ENCODE data around the gene IQSEC3. TPM values are rescaled to one million over a fixed set of nuclear protein-coding genes. Genes with fewer than 3 reads are reported as not detected.

The IQSEC3 gene
- total RNA-seq, 2 donors from 2014 or later: 0.39 to 0.67 TPM

- Histone ChIP-seq H3K9me3 (no peaks in the 10 kb centered on the region), H3K27ac (no peak overlapping the region), H3K27me3 (no peaks in the 10 kb centered on the region), H3K36me3 (no peaks in the 10 kb centered on the region), H3K4me3 (no peak overlapping the region), H3K4me1 (no peaks in the 10 kb centered on the region)
- no peak for TF ChIP-seq CTCF (IDR thresholded peaks at IDR 0.05)
- no peak for DNase-seq (ENCODE audit: low spot score)
These were observed 35.7 kb downstream of the IQSEC3 start for GRCh38 chr12:101969-102878.

GRCh38 chr12:102879-103168 is 36.3 kb downstream of the IQSEC3 start:
- DNase-seq (ENCODE audit: low spot score): no peak
- Histone ChIP-seq H3K9me3 (no peaks in the 10 kb centered on the region), H3K27ac (no peak overlapping the region), H3K36me3 (no peaks in the 10 kb centered on the region), H3K4me1 (no peaks in the 10 kb centered on the region), H3K4me3 (no peak overlapping the region), H3K27me3 (no peaks in the 10 kb centered on the region)
- TF ChIP-seq CTCF (IDR thresholded peaks at IDR 0.05): no peak

- TF ChIP-seq CTCF (IDR thresholded peaks at IDR 0.05): no peak
- Histone ChIP-seq H3K4me3 (no peak overlapping the region), H3K36me3 (no peaks in the 10 kb centered on the region), H3K27me3 (no peaks in the 10 kb centered on the region), H3K27ac (no peak overlapping the region), H3K4me1 (no peaks in the 10 kb centered on the region), H3K9me3 (no peaks in the 10 kb centered on the region)
- no peak for DNase-seq (ENCODE audit: low spot score)
These were observed 36.8 kb downstream of the IQSEC3 start for GRCh38 chr12:103169-103981.

- Histone ChIP-seq H3K4me3 (no peak overlapping the region), H3K9me3 (no peaks in the 10 kb centered on the region), H3K27ac (no peak overlapping the region), H3K36me3 (no peaks in the 10 kb centered on the region), H3K4me1 (no peaks in the 10 kb centered on the region), H3K27me3 (no peaks in the 10 kb centered on the region)
- no peak for TF ChIP-seq CTCF (IDR thresholded peaks at IDR 0.05)
- DNase-seq (ENCODE audit: low spot score): no peak
These were observed 38.0 kb downstream of the IQSEC3 start for GRCh38 chr12:104551-105081.

GRCh38 chr12:105696-106095 is 39.1 kb downstream of the IQSEC3 start:
- TF ChIP-seq CTCF (IDR thresholded peaks at IDR 0.05): no peak
- H3K4me3 ChIP-seq: no peak overlapping the region
- no peak overlapping the region for H3K27ac ChIP-seq
- no peak for DNase-seq (ENCODE audit: low spot score)
- no peaks in the 10 kb centered on the region for H3K4me1 ChIP-seq
- no peaks in the 10 kb centered on the region for H3K9me3 ChIP-seq
- no peaks in the 10 kb centered on the region for H3K36me3 ChIP-seq
- no peaks in the 10 kb centered on the region for H3K27me3 ChIP-seq
